Measurements from ENCODE around the gene CLDND2.

CLDND2 gene

GRCh38 chr19:51329411-51329810 lies 39.4 kb downstream of the CLDND2 start:
- DNase-seq: no peak

GRCh38 chr19:51327066-51328001 lies 41.5 kb downstream of the CLDND2 start:
- DNase-seq: peak in 1 of 2 donors; percentile 51

GRCh38 chr19:51326216-51327065 lies 42.4 kb downstream of the CLDND2 start:
- DNase-seq: no peak

- DNase-seq: peak in 1 of 2 donors; percentile 10
Observed at GRCh38 chr19:51325161-51325976, 43.4 kb downstream of the CLDND2 start.

- no peak for DNase-seq
Observed at GRCh38 chr19:51324167-51324481, 44.7 kb downstream of the CLDND2 start.

GRCh38 chr19:51323481-51324166 lies 45.2 kb downstream of the CLDND2 start:
- DNase-seq: no peak

- no peak for DNase-seq
Observed at GRCh38 chr19:51321799-51322198, 47.0 kb downstream of the CLDND2 start.

GRCh38 chr19:51320280-51320657 lies 48.5 kb downstream of the CLDND2 start:
- DNase-seq: no peak

GRCh38 chr19:51319649-51320279 lies 49.0 kb downstream of the CLDND2 start:
- no peak for DNase-seq

GRCh38 chr19:51318687-51319648 lies 49.8 kb downstream of the CLDND2 start:
- DNase-seq: no peak

- DNase-seq: no peak
Observed at GRCh38 chr19:51317968-51318367, 50.8 kb downstream of the CLDND2 start.

- DNase-seq: no peak
Observed at GRCh38 chr19:51317376-51317775, 51.4 kb downstream of the CLDND2 start.

Measured in bone marrow (tissue), 2 donors.